ENCODE results near the gene ZBTB24. TPM values are rescaled to one million over a fixed set of nuclear protein-coding genes. Genes with fewer than 3 reads are reported as not detected.
A peak's percentile ranks its signal among the peaks of the same experiment; 100 is the strongest.
"Not testable (repeated sequence)": the region's sequence is repeated elsewhere in the genome, so short reads cannot be mapped to it uniquely, and the experiment has no call there.

Gene ZBTB24
- 1 to 10 TPM; 6.8 to 8.3 TPM for total RNA-seq
- 1 to 10 TPM; 2.0 to 3.1 TPM for polyA plus RNA-seq
- long read RNA-seq, donor 1, partial matches to known transcripts = 1 of 2 reads
- long read RNA-seq, donor 1, other reads (novel, unspliced or antisense) = 1 of 2 reads
- long read RNA-seq, donor 2, full-length matches to known transcripts = 1 of 4 reads
- long read RNA-seq, donor 2, partial matches to known transcripts = 1 of 4 reads
- long read RNA-seq, donor 2, other reads (novel, unspliced or antisense) = 2 of 4 reads

DNA sequence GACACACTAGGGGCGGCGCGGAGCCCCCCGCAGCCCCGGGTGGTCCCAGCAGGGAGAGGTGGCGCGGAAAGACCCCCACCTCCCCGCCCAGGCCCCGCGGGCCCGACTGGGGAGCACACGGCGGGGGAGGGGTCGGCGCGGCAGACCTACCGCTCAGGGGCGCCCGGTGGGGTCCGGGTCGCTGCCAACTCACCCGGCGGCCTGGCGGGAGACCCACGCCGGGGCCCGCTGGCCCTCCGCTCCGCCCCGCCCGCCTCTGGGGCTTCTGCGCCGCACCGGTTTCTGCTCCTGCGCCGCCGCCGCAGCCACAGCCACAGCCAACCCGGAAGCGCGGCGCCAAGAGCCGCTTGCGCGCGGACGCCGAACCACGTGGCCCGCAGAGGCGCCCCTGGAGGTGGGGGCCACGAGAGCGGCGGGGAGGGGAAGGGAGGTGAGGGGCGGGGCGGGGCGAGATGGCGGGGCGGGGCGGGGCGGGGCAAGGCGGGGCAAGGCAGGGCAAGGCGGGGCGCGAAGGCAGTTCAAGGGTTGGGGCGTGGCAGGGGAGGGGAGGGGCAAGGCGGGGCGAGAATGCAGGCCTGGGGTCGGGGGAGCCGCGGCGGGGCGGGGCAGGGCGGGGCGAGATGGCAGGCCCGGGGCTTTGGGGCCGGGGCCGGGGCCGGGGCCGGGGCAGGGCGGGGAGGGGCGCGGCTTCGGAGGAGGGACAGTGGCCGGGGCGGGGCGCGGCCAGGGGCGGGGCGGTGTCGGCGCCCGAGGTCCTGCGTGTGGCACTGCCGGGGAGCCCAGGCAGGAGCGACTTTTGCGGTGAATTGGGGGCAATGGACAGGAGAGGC, at the start of gene ZBTB24:
Gene ZBTB24 (minus strand): TSS at position 315 of the 830 bp plus-strand sequence. CDS start 1,193 bp downstream, outside the sequence.
- Histone ChIP-seq H3K27me3 (ENCODE audit: control insufficient read depth in 1 of 2, insufficient read depth in 2 of 2, low read length in 1 of 2) (no peaks in the 10 kb centered on the region), H3K4me1 (ENCODE audit: control insufficient read depth in 1 of 2, insufficient read depth in 2 of 2, low read length in 2 of 2) (peaks cover 7 to 14% of the 10 kb centered on the region in 2 donors), H3K9me3 (ENCODE audit: control insufficient read depth, low read length) (no peaks in the 10 kb centered on the region), H3K4me3 (ENCODE audit: low read length in 2 of 2) (peak within 1 kb of the TSS; percentile 91 to 95), H3K36me3 (ENCODE audit: control insufficient read depth in 1 of 2, insufficient read depth in 2 of 2, low read length in 1 of 2) (peaks cover 0 to 1% of the 10 kb centered on the region in 2 donors), H3K27ac (ENCODE audit: low read depth in 1 of 2, low read length in 2 of 2) (peak within 1 kb of the TSS in 1 of 2 donors; percentile 2)
- intact Hi-C loops (cut with DNase I) = loop anchor here in 1 of 2 donors (1.0 to 2.0 kb wide), 2 partner anchors 26 to 43 kb away; partner anchors contain the start of genes PPIL6 and SMPD2
- ATAC-seq (ENCODE audit: low FRiP score) = peak; percentile 97
- DNase-seq = peak; percentile 95
- WGBS, 2 donors = 1 to 2% methylated on average over 36 to 97 of the region's 97 CpGs

DNA sequence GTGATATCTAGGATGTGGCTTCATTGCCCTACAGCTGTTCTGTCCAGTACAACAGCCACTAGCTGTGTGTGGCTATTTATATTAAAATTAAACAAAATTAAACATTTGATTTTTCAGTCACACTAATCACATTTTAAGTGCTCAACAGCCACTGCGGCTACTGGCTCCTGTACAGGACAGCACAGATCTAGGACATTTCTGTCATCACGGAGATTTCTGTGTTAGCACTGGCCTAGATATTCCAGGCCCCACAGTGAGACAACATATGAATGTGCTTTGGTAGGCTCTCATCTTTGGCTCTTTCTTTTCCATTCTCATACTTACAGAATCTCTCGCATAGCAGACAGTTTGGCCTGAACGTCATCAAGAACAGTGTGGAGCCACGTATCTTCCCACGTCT, 48.4 kb upstream of the ZBTB24 start:
- ATAC-seq (ENCODE audit: low FRiP score) (no peak), DNase-seq (no peak)
- no peaks in the 10 kb centered on the region for H3K4me1 ChIP-seq (ENCODE audit: control insufficient read depth in 1 of 2, insufficient read depth in 2 of 2, low read length in 2 of 2)
- no peaks in the 10 kb centered on the region for H3K36me3 ChIP-seq (ENCODE audit: control insufficient read depth in 1 of 2, insufficient read depth in 2 of 2, low read length in 1 of 2)
- H3K9me3 ChIP-seq (ENCODE audit: control insufficient read depth, low read length) = no peaks in the 10 kb centered on the region
- intact Hi-C loops (cut with DNase I) = no loop called here
- no peak overlapping the region for H3K27ac ChIP-seq (ENCODE audit: low read depth in 1 of 2, low read length in 2 of 2)
- no peaks in the 10 kb centered on the region for H3K27me3 ChIP-seq (ENCODE audit: control insufficient read depth in 1 of 2, insufficient read depth in 2 of 2, low read length in 1 of 2)
- no peak overlapping the region for H3K4me3 ChIP-seq (ENCODE audit: low read length in 2 of 2)
- WGBS, 2 donors = 78 to 83% methylated on average over 6 of the region's 6 CpGs

DNA sequence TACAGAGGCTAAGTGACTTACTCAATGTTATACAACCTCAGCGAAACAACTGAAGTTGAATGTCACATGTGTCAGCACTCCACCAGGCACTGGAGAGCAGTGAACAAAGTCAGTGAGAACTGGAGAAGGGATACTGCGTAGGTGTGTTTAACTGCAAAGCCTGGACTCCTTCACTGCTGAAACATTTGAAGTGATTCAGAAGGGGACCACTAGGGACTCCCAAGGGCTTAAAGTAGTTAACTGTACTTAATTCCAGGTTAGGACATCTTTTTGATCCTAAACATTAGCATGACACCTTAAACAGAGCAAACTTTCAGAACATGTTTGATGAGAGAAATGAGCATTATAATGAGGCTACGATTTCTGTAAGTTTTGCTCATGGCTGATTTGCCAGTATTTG, 45.0 kb upstream of the ZBTB24 start:
- WGBS, 2 donors = 83 to 87% methylated on average over 3 of the region's 3 CpGs
- ATAC-seq (ENCODE audit: low FRiP score) = no peak
- intact Hi-C loops (cut with DNase I) = loop anchor here (5.0 to 10.0 kb wide), 3 partner anchors 167 to 524 kb away; partner anchors contain the start of genes AK9 (in 1 of the 2) and FIG4 (in 1 of the 2)

DNA sequence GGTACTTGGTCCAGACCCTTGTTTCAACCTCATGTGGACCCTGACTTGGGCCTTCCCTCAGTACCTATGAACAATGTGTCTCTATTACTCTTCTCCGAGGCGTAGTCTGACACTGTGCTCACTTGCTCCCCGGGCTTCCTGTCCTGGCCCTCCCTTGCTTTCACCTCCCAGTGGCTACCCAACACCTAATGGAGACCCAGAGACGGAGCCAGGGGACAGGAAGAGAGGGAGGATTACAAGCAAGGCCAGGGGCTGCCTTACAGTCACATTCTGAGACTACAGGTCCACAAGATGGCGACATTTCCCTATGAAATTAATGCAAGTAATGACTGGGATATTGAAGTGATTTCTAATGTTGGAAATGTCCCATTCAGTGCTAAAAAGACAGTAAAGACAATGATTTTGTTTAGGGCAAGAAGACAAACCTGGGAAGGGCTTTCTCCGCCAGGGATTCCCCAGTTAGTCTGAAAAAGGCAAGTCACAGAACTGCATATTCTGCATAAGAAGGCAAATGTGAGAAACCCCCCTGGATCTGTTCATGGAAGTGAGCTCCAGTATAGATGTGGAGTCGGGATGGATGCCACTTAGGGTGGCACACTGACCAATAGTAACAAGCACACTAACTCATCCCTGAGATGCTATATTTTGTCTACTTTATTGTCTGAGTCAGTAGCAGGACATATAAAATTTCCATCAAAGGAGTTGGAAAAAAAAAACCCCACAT, 44.0 kb upstream of the ZBTB24 start:
- H3K4me1 ChIP-seq (ENCODE audit: control insufficient read depth in 1 of 2, insufficient read depth in 2 of 2, low read length in 2 of 2) = no peaks in the 10 kb centered on the region
- intact Hi-C loops (cut with DNase I) = loop anchor here (5.0 to 10.0 kb wide), 3 partner anchors 168 to 525 kb away; partner anchors contain the start of genes AK9 (in 1 of the 2) and FIG4 (in 1 of the 2)
- H3K9me3 ChIP-seq (ENCODE audit: control insufficient read depth, low read length) = peaks cover 1% of the 10 kb centered on the region
- WGBS, 2 donors = 56 to 57% methylated on average over 7 of the region's 7 CpGs
- ATAC-seq (ENCODE audit: low FRiP score) (peak; percentile 74), DNase-seq (peak in 1 of 2 donors; percentile 53)
- H3K27me3 ChIP-seq (ENCODE audit: control insufficient read depth in 1 of 2, insufficient read depth in 2 of 2, low read length in 1 of 2) = no peaks in the 10 kb centered on the region
- no peak overlapping the region for H3K27ac ChIP-seq (ENCODE audit: low read depth in 1 of 2, low read length in 2 of 2)
- no peaks in the 10 kb centered on the region for H3K36me3 ChIP-seq (ENCODE audit: control insufficient read depth in 1 of 2, insufficient read depth in 2 of 2, low read length in 1 of 2)
- H3K4me3 ChIP-seq (ENCODE audit: low read length in 2 of 2) = no peak overlapping the region

More for the DNA sequence above, 45.0 kb upstream of the ZBTB24 start:
- no peaks in the 10 kb centered on the region for H3K27me3 ChIP-seq (ENCODE audit: control insufficient read depth in 1 of 2, insufficient read depth in 2 of 2, low read length in 1 of 2)
- no peaks in the 10 kb centered on the region for H3K36me3 ChIP-seq (ENCODE audit: control insufficient read depth in 1 of 2, insufficient read depth in 2 of 2, low read length in 1 of 2)
- no peak overlapping the region for H3K4me3 ChIP-seq (ENCODE audit: low read length in 2 of 2)
- no peaks in the 10 kb centered on the region for H3K4me1 ChIP-seq (ENCODE audit: control insufficient read depth in 1 of 2, insufficient read depth in 2 of 2, low read length in 2 of 2)
- H3K27ac ChIP-seq (ENCODE audit: low read depth in 1 of 2, low read length in 2 of 2) = no peak overlapping the region
- no peak for DNase-seq
- H3K9me3 ChIP-seq (ENCODE audit: control insufficient read depth, low read length) = peaks cover 1% of the 10 kb centered on the region

DNA sequence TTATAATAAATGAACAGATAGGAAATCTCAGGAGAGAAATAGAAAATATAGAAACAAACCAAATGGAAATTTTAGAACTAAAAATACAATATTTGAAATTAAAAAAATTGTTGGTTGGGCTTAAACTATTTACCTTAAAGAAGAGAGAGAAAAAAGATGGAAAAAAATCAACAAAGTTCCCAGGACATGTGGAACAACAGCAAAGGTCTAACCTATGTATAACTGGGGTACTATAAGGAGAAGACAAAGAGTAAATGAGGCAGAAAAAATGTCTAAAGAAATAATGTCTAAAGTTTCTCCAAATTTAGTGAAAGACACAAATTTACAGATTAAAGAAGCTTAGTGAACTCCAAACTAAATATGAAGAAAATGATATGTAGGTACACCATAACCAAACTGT, 41.1 kb upstream of the ZBTB24 start:
- DNase-seq = no peak
- Histone ChIP-seq H3K36me3 (ENCODE audit: control insufficient read depth in 1 of 2, insufficient read depth in 2 of 2, low read length in 1 of 2) (no peaks in the 10 kb centered on the region), H3K27ac (ENCODE audit: low read depth in 1 of 2, low read length in 2 of 2) (no peak overlapping the region), H3K27me3 (ENCODE audit: control insufficient read depth in 1 of 2, insufficient read depth in 2 of 2, low read length in 1 of 2) (no peaks in the 10 kb centered on the region), H3K4me1 (ENCODE audit: control insufficient read depth in 1 of 2, insufficient read depth in 2 of 2, low read length in 2 of 2) (no peaks in the 10 kb centered on the region), H3K9me3 (ENCODE audit: control insufficient read depth, low read length) (peaks cover 1% of the 10 kb centered on the region), H3K4me3 (ENCODE audit: low read length in 2 of 2) (no peak overlapping the region)
- intact Hi-C loops (cut with DNase I) = loop anchor here in 1 of 2 donors (10.0 kb wide), 1 partner anchor 171 kb away; the partner anchor contains the start of genes AK9 and FIG4
- ATAC-seq (ENCODE audit: low FRiP score) = no peak

DNA sequence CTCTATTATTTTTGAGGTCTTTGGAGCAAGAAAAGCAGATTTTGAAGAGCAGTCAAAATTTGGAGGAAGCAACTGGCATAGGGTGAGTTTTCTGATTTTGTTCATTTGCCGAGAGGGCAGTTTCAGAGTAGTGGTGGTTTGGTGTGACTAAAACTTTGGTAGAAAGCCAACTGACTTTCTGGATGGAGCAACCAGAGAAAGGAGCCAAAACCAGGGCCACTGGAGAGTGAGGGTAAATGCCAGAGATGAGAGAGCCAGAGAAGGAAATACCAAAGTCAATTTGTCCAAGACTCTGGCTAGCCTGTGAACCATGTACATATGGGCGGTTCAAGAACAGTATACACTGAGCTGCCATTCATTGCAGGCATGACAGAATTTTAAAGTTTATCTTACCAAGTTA, 40.5 kb upstream of the ZBTB24 start:
- intact Hi-C loops (cut with DNase I) = loop anchor here in 1 of 2 donors (10.0 kb wide), 1 partner anchor 171 kb away; the partner anchor contains the start of genes AK9 and FIG4
- no peaks in the 10 kb centered on the region for H3K27me3 ChIP-seq (ENCODE audit: control insufficient read depth in 1 of 2, insufficient read depth in 2 of 2, low read length in 1 of 2)
- ATAC-seq (ENCODE audit: low FRiP score) = peak; percentile 7
- no peak overlapping the region for H3K27ac ChIP-seq (ENCODE audit: low read depth in 1 of 2, low read length in 2 of 2)
- WGBS, 2 donors = 33 to 38% methylated on average over 2 of the region's 2 CpGs
- no peak for DNase-seq
- H3K9me3 ChIP-seq (ENCODE audit: control insufficient read depth, low read length) = peaks cover 1% of the 10 kb centered on the region
- H3K36me3 ChIP-seq (ENCODE audit: control insufficient read depth in 1 of 2, insufficient read depth in 2 of 2, low read length in 1 of 2) = no peaks in the 10 kb centered on the region
- H3K4me3 ChIP-seq (ENCODE audit: low read length in 2 of 2) = no peak overlapping the region
- no peaks in the 10 kb centered on the region for H3K4me1 ChIP-seq (ENCODE audit: control insufficient read depth in 1 of 2, insufficient read depth in 2 of 2, low read length in 2 of 2)

DNA sequence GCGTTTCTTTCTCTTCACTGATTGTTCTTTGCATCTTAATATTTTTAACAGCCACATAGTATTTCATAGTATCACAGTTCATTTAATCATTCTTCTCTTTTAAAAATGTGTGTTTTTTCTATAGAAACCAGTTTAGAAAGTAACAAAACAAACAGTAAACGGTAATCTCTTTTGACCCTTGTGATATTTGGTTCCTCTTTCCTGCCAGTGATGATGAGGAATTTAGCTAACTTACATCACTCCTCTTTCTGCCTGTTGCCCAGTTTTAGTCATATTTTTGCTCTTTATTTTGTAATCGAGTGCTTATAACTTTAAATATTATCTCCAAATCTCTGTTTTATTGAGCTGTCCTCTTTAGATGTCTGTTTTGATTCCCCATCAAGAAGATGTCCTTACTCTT, 38.1 kb upstream of the ZBTB24 start:
- Histone ChIP-seq H3K27me3 (ENCODE audit: control insufficient read depth in 1 of 2, insufficient read depth in 2 of 2, low read length in 1 of 2) (no peaks in the 10 kb centered on the region), H3K27ac (ENCODE audit: low read depth in 1 of 2, low read length in 2 of 2) (no peak overlapping the region), H3K4me1 (ENCODE audit: control insufficient read depth in 1 of 2, insufficient read depth in 2 of 2, low read length in 2 of 2) (no peaks in the 10 kb centered on the region), H3K9me3 (ENCODE audit: control insufficient read depth, low read length) (peaks cover 1% of the 10 kb centered on the region), H3K4me3 (ENCODE audit: low read length in 2 of 2) (no peak overlapping the region), H3K36me3 (ENCODE audit: control insufficient read depth in 1 of 2, insufficient read depth in 2 of 2, low read length in 1 of 2) (no peaks in the 10 kb centered on the region)
- ATAC-seq (ENCODE audit: low FRiP score) = no peak
- intact Hi-C loops (cut with DNase I) = loop anchor here in 1 of 2 donors (10.0 kb wide), 1 partner anchor 174 kb away; the partner anchor contains the start of genes AK9 and FIG4
- DNase-seq = no peak
- 81% methylated on average over 3 of the region's 3 CpGs for WGBS, 2 donors

DNA sequence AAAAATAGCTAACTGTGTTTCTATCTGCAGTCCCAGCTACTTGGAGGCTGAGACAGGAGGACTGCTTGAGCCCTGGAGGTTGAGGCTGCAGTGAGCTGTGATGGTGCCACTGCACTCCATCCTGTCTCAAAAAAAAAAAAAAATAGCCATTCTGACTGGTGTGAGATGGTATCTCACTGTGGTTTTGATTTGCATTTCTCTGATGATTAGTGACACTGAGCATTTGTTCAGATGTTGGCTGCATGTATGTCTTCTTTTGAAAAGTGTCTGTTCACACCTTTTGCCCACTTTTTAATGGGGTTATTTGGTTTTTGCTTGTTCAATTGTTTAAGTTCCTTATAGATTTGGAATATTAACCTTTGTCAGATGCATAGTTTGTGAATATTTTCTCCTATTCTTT, 36.6 kb upstream of the ZBTB24 start:
- H3K36me3 ChIP-seq (ENCODE audit: control insufficient read depth in 1 of 2, insufficient read depth in 2 of 2, low read length in 1 of 2); H3K4me1 ChIP-seq (ENCODE audit: control insufficient read depth in 1 of 2, insufficient read depth in 2 of 2, low read length in 2 of 2); H3K27me3 ChIP-seq (ENCODE audit: control insufficient read depth in 1 of 2, insufficient read depth in 2 of 2, low read length in 1 of 2); H3K4me3 ChIP-seq (ENCODE audit: low read length in 2 of 2); ATAC-seq (ENCODE audit: low FRiP score); DNase-seq; H3K9me3 ChIP-seq (ENCODE audit: control insufficient read depth, low read length); H3K27ac ChIP-seq (ENCODE audit: low read depth in 1 of 2, low read length in 2 of 2): not testable (repeated sequence)
- intact Hi-C loops (cut with DNase I) = loop anchor here in 1 of 2 donors (10.0 kb wide), 1 partner anchor 175 kb away; the partner anchor contains the start of genes AK9 and FIG4
